NCI-H446 (cell line): ENCODE data around the gene FUT9.

Experiments used
- DNase-seq, 2 experiments: peaks; one replicate each; lab custom pipeline; 2025; lab: John Stamatoyannopoulos, UW

Gene FUT9

GRCh38 chr6:96073555-96073954 lies 57.8 kb downstream of the FUT9 start:
- no peak for DNase-seq

DNA sequence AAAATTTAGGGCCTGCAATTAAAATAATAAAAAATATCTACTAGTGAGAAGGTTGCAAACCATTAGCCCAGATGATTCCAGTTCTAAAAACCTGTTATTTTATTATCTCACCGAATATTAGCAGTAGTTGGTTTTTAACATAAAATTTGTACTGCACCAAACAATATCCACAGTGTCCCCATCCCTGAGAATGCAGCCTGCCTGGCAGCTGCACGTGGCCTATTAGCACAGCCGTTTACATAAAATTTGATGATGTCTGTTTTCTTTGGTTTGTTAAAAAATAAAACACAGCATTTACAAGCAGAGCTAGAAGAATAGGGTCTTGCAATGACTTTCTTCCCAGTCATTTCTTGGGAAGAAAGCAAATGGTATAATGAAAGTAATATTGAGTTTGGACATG lies 58.2 kb downstream of the FUT9 start:
- DNase-seq, result no peak

GRCh38 chr6:96075826-96076225 lies 60.1 kb downstream of the FUT9 start:
- no peak for DNase-seq

- no peak for DNase-seq
These were observed 71.0 kb downstream of the FUT9 start for GRCh38 chr6:96086745-96087144.

GRCh38 chr6:96089173-96089572 lies 73.4 kb downstream of the FUT9 start:
- DNase-seq, result no peak

GRCh38 chr6:96094077-96094476 lies 78.3 kb downstream of the FUT9 start:
- DNase-seq, result no peak

DNA sequence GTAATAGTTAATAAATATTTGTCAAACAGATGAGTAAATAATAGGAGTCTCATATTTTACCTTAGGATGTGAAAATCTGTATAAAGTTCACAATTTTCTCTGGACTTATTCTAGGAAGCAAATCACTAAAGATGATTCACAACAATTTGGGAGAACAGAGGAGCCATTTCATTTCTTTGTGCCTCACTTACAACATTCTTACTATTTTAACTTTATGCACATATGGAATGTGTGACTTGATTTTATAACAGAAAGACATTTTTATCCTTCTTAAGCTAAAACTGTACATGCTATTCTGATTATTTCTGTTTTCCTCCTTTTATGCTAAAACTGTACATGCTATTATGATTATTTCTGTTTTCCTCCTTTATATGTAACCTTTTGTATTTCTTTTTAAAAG lies 83.3 kb downstream of the FUT9 start:
- no peak for DNase-seq

DNA sequence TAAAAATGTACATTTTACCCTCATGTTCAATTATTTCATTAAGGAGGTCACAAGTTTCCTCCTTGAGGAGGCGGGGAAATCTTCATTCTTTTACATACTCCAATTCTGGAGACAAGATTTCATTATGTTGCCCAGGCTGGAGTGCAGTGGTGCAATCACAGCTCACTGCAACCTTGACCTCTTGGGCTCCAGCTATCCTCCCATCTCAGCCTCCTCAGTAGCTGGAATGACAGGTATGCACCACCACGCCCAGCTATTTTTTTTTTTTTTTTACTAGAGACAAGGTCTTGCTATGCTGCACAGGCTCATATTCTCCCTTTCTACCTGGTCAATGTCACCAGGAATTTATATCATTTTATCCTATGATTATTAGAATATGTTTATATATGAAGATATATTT lies 85.8 kb downstream of the FUT9 start:
- no peak for DNase-seq

DNA sequence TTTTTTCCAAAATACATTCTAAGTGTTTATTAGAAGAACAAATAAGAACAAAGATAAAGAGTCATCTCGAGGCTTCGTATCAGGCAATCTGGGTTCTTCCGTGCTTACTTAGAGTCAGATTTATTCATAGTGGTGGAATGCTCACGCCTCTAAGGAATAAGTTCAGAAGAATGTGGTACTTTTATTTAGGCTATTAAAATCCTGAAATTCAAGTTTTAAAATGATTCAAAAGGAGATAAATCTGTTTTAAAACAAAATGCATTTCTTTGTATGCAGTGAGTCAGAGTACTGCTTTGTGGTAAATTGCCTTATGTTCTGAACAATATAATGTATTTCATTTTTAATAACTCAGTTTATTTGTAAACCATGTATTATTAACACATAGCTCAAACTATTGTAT lies 89.1 kb downstream of the FUT9 start:
- no peak for DNase-seq

GRCh38 chr6:96110878-96111277 lies 95.1 kb downstream of the FUT9 start:
- no peak for DNase-seq

- no peak for DNase-seq
These were observed 100.9 kb downstream of the FUT9 start for GRCh38 chr6:96116674-96117073.

- DNase-seq, result no peak
These were observed 109.0 kb downstream of the FUT9 start for GRCh38 chr6:96124778-96125177.

GRCh38 chr6:96138406-96138805 lies 122.6 kb downstream of the FUT9 start:
- no peak for DNase-seq

GRCh38 chr6:96142142-96142541 lies 126.4 kb downstream of the FUT9 start:
- no peak for DNase-seq

DNA sequence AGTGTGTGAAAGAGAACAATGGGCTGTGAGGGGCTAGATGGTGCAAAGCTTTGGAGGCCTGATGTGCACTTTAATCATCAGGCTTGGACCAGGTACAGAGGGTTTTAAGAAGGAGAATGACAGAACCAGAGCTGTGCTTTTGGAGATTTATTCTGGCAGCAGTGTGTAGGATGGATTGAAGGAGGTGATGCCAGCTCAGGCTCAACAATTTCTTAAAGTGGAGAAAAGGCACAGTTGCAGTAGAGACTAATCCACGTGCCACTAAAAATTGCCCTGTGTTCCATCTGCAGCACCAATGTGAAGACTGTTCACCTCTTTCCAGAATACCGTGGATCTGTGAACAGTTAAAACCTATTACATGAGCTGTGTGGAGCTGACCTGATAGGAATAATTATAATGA lies 134.7 kb downstream of the FUT9 start:
- DNase-seq, result no peak

GRCh38 chr6:96151707-96152106 lies 135.9 kb downstream of the FUT9 start:
- no peak for DNase-seq

DNA sequence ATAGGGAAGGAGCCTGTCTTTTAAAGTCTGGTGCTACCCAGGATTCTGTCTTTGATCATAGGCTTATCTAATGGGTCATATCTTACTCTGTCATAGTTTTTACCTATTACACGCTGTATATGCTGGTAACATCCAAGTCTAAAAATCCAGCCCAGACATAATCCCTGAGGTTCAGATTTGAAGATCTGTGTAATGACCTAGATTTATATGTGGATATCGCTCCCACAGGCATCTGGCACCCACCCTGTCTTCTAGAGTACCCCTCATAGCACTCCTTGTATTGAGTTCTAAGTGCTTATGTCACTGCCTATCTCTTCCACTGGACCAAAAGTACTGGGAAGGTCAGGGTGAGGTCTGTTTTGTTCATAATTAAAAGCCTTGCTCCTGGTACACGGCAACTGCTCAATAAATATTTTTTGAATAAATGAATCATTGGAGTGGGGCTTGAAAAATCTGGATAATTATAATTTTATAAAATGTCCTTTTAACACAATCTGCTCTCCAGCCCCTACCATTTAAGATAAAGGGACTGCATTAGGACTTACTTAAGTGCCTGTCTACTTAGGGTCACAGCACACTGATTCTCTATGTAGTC lies 136.4 kb downstream of the FUT9 start:
- no peak for DNase-seq

DNA sequence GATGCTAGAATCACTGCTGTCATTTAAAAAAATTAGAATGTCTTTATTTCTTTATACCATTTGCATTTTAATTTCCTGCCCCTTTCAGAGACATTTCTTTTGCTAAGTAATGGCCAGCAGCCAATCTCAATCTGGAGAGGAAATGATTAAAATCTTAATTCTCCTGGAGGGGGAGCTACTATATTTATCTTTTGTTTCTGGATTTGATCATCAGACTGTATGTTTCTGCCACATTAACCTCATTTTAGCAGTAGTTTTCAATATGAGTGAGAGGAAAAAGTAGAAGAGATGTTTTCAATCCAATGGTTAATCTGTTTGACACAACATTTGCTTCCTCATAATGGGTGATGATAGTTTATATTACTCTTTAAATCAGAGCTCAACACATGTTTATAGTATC lies 138.0 kb downstream of the FUT9 start:
- peak in 1 of 2 experiments; percentile 15 for DNase-seq

DNA sequence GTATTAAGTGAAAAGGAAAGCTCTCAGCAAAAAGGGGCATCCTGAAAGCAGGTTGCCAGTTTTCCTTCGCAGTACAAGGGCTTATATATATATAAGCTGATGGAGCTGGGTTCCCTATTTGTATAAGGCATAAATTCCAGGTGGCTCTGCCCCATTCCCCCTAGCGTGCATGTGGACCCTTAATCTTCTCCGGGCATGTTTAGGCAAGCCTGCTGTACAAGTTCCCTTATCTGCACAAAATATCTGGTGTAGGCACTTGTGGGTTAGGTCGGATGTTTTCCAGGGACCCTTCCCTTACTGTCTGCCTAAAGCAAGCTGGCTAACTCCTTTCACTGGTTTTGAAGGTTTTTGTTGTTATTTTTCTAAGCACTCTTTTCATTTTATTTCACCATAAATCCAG lies 140.7 kb downstream of the FUT9 start:
- DNase-seq, result no peak

GRCh38 chr6:96157018-96157565 lies 141.3 kb downstream of the FUT9 start:
- no peak for DNase-seq

GRCh38 chr6:96162711-96163120 lies 146.9 kb downstream of the FUT9 start:
- DNase-seq, result no peak

DNA sequence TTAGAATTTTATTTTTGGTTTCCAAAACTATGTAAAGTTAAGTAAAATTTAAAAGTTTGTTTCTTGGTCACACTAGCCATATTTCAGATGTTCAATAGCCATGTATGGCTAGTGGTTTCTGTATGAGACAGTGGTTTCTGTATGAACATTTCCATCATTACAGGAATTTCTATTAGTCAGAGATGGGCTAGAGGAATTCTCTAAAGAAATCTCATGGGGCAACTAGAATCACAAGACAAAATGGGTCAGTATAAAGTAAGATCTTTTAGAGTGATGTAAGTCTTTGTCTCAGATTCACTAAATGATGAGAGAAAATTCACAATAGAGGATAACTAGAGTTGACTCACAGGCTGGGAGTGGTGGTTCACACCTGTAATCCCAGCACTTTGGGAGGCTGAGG lies 149.0 kb downstream of the FUT9 start:
- no peak for DNase-seq

DNA sequence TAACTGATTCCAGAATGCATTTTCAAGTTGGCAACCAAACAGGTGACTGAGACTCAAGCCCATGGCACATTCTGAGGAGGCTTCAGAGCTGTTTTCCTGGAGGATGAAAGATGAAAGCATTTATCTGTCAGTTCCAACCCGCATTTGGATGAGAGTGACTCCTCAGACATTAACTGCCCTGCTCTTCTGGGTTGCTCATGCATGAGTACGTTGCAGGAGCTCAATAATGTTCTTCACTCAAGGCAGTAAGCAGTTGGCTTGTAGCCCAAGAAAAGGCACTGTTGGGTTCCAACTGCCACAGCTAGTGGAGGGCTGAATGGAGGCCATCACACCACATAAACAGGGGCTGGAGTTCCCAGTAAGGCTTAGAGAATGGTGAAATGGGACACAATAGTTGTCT lies 155.3 kb downstream of the FUT9 start:
- DNase-seq, result peak; percentile 5 to 64

DNA sequence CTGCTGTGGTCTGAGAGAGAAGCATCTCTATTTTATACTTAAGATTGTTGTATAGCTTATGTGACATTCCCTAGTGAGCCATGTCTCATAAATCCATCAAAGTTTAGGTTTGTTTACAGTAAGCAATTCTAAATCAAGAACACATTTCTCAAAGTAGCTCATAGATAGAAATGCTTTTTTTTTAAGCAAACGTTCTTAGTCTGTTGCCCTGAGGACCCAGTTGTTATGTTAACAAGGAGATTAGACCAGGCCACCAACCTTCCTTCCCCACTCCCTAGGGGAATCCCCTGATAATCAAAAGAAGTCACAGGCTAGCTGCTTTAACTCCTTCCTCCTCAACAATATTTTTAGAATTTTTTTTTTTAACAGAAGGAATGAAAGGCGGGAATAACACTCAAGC lies 169.0 kb downstream of the FUT9 start:
- DNase-seq, result no peak
